Natural killer cell treated with Interleukin-12 subunit alpha and Interleukin-12 subunit beta and Interleukin-15 and Interleukin-18, amount 100 ng/mL, for 72 hours (primary cell): ENCODE data around the gene PHF21B. TPM values are rescaled to one million over a fixed set of nuclear protein-coding genes. Genes with fewer than 3 reads are reported as not detected.

Source experiments
- ATAC-seq, 2 donors: fragments of 150-1000 bp; cut with Tn5 transposase in 1 of 2; sonication (Bioruptor Pico), chemical (Tn5 transposase) in 1 of 2; 2 replicates each; pipeline ENCODE4 v1.10.0; 2021
- DNase-seq: peaks from one replicate; pipeline ENCODE4 v3.0.0; 2022; ENCODE audit warnings: low spot score
- H3K27ac Mint-ChIP-seq, 2 donors: 1 replicate in 1 of 2; 2 replicates in 1 of 2; pipeline ENCODE4 v1.8.0; 2022; ENCODE audit warnings: mixed read lengths in 2 of 2, mild to moderate bottlenecking in 1 of 2, moderate library complexity in 1 of 2
- H3K27me3 Mint-ChIP-seq, 2 donors: 1 replicate in 1 of 2; 2 replicates in 1 of 2; pipeline ENCODE4 v1.8.0; 2022; ENCODE audit warnings: mixed read lengths in 2 of 2
- H3K36me3 Mint-ChIP-seq: one replicate; pipeline ENCODE4 v1.8.0; 2022; ENCODE audit warnings: mixed read lengths
- H3K4me1 Mint-ChIP-seq, 2 donors: 1 replicate in 1 of 2; 2 replicates in 1 of 2; pipeline ENCODE4 v1.8.0; 2022; ENCODE audit warnings: low read depth in 2 of 2, mixed read lengths in 2 of 2, mild to moderate bottlenecking in 1 of 2
- H3K4me3 Mint-ChIP-seq: one replicate; pipeline ENCODE4 v1.8.0; 2022; ENCODE audit warnings: mixed read lengths
- H3K9me3 Mint-ChIP-seq: 2 replicates; pipeline ENCODE4 v1.8.0; 2022; ENCODE audit warnings: mixed read lengths
- total RNA-seq, 2 donors: library from RNA; stranded (reverse); gene quantifications; one replicate each; pipeline ENCODE4 v1.2.3, GENCODE V29; 2022

PHF21B gene
- total RNA-seq, 2 donors from 2014 or later, result 0.36 TPM; not detected in 1

DNA sequence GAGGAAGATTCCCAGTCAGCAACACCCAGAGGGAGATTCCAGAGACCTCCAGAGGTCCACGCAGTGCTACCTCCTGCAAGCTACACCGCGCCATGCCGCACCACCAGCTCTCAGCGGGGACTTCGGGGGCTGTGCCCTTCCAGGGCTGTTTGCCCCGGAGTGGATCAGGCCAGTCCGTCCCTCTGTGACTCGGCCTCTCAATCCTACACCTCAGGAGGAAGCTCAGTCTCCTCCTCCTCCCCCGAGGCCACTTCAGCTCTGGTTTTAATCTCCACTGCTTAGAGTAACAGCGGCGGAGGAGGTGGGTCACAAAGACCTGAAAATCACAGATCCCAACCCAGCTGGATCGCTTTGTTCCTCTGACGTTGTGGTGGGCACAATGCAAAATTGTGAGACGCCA, 68.6 kb downstream of the PHF21B start:
- H3K4me3 Mint-ChIP-seq, result no peak overlapping the region
- H3K27ac Mint-ChIP-seq, result no peak overlapping the region
- no peak for DNase-seq
- no peaks in the 10 kb centered on the region for H3K36me3 Mint-ChIP-seq
- H3K27me3 Mint-ChIP-seq, result no peaks in the 10 kb centered on the region
- no peaks in the 10 kb centered on the region for H3K4me1 Mint-ChIP-seq
- no peaks in the 10 kb centered on the region for H3K9me3 Mint-ChIP-seq
- ATAC-seq, result peak in 1 of 2 donors; percentile 11

DNA sequence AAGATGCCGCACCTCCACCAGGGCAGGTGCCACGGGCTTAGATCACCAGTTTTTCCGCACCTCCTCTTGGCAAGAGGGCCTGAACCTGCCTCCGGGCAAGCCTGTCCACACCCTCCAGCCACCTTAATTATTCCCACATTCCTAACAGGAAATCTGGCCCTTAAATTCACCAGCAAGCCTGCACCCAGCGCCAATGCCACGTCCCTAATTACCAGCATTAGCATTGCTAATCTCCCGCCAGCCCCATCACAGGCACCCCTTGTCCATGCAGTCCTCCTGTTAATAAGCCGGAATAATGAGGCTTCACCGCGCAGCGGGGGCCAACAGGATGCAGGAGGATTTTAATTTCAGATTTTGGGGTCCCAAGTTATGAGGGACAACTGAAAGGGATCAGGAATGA, 69.7 kb downstream of the PHF21B start:
- Mint-ChIP-seq H3K27me3 (no peaks in the 10 kb centered on the region), H3K36me3 (no peaks in the 10 kb centered on the region), H3K9me3 (no peaks in the 10 kb centered on the region), H3K4me1 (no peaks in the 10 kb centered on the region), H3K27ac (no peak overlapping the region), H3K4me3 (no peak overlapping the region)
- ATAC-seq, result no peak
- DNase-seq, result no peak

- DNase-seq (no peak), ATAC-seq (no peak)
- Mint-ChIP-seq H3K27ac (no peak overlapping the region), H3K36me3 (no peaks in the 10 kb centered on the region), H3K4me3 (no peak overlapping the region), H3K9me3 (no peaks in the 10 kb centered on the region), H3K4me1 (no peaks in the 10 kb centered on the region), H3K27me3 (no peaks in the 10 kb centered on the region)
Observed at GRCh38 chr22:44939451-44939850, 70.4 kb downstream of the PHF21B start.

DNA sequence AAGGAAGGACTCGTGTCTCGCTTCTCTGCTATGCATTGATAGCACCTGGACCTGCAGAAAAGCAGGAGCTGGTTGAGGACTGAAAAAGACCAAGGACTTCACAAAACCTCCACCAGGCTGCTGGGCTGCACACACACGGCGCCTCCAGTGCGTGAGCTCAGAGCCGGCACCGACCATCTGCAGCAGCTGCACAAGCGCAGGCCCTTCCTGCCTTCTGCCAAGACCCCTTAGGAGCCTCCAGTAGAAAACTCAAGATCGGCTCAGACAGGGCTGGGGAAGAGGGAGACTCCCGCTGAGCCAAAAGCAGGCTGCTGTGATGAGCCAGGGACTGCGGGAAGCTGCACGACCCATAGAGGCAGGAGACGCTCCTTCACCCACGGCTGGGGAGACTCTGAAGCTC, 70.9 kb downstream of the PHF21B start:
- no peak for ATAC-seq
- Mint-ChIP-seq H3K4me1 (no peaks in the 10 kb centered on the region), H3K36me3 (no peaks in the 10 kb centered on the region), H3K4me3 (no peak overlapping the region), H3K9me3 (no peaks in the 10 kb centered on the region), H3K27ac (no peak overlapping the region), H3K27me3 (no peaks in the 10 kb centered on the region)
- DNase-seq, result no peak

- no peaks in the 10 kb centered on the region for H3K36me3 Mint-ChIP-seq
Observed at GRCh38 chr22:44937216-44937615, 72.6 kb downstream of the PHF21B start.

GRCh38 chr22:44936201-44936600, 73.6 kb downstream of the PHF21B start:
- Mint-ChIP-seq H3K27ac (no peak overlapping the region), H3K4me1 (peaks cover 4% of the 10 kb centered on the region in 2 donors), H3K9me3 (no peaks in the 10 kb centered on the region), H3K4me3 (no peak overlapping the region), H3K27me3 (no peaks in the 10 kb centered on the region), H3K36me3 (no peaks in the 10 kb centered on the region)
- no peak for ATAC-seq
- no peak for DNase-seq

More at GRCh38 chr22:44937216-44937615, 72.6 kb downstream of the PHF21B start:
- H3K27me3 Mint-ChIP-seq, result no peaks in the 10 kb centered on the region
- H3K4me3 Mint-ChIP-seq, result no peak overlapping the region
- peaks cover 4% of the 10 kb centered on the region in 2 donors for H3K4me1 Mint-ChIP-seq
- no peaks in the 10 kb centered on the region for H3K9me3 Mint-ChIP-seq
- no peak overlapping the region for H3K27ac Mint-ChIP-seq
- DNase-seq (no peak), ATAC-seq (no peak)

GRCh38 chr22:44935724-44936123, 74.1 kb downstream of the PHF21B start:
- no peak for ATAC-seq
- H3K9me3 Mint-ChIP-seq, result no peaks in the 10 kb centered on the region
- no peaks in the 10 kb centered on the region for H3K36me3 Mint-ChIP-seq
- H3K27me3 Mint-ChIP-seq, result no peaks in the 10 kb centered on the region
- no peak for DNase-seq
- no peak overlapping the region for H3K27ac Mint-ChIP-seq
- H3K4me3 Mint-ChIP-seq, result no peak overlapping the region
- peaks cover 4% of the 10 kb centered on the region in 2 donors for H3K4me1 Mint-ChIP-seq

GRCh38 chr22:44934454-44934735, 75.4 kb downstream of the PHF21B start:
- Mint-ChIP-seq H3K27ac (no peak overlapping the region), H3K27me3 (no peaks in the 10 kb centered on the region), H3K4me3 (no peak overlapping the region), H3K4me1 (peaks cover 4% of the 10 kb centered on the region in 2 donors), H3K36me3 (no peaks in the 10 kb centered on the region), H3K9me3 (no peaks in the 10 kb centered on the region)
- DNase-seq, result no peak
- no peak for ATAC-seq

- no peak for DNase-seq
- Mint-ChIP-seq H3K27ac (no peak overlapping the region), H3K4me1 (peaks cover 4% of the 10 kb centered on the region in 2 donors), H3K4me3 (no peak overlapping the region), H3K9me3 (no peaks in the 10 kb centered on the region), H3K27me3 (no peaks in the 10 kb centered on the region), H3K36me3 (no peaks in the 10 kb centered on the region)
- ATAC-seq, result no peak
Observed at GRCh38 chr22:44933666-44934453, 75.9 kb downstream of the PHF21B start.

GRCh38 chr22:44932493-44932892, 77.3 kb downstream of the PHF21B start:
- H3K9me3 Mint-ChIP-seq, result no peaks in the 10 kb centered on the region
- DNase-seq (no peak), ATAC-seq (no peak)
- peaks cover 0 to 2% of the 10 kb centered on the region in 2 donors for H3K27me3 Mint-ChIP-seq
- no peaks in the 10 kb centered on the region for H3K36me3 Mint-ChIP-seq
- peaks cover 4% of the 10 kb centered on the region in 2 donors for H3K4me1 Mint-ChIP-seq
- H3K4me3 Mint-ChIP-seq, result no peak overlapping the region
- no peak overlapping the region for H3K27ac Mint-ChIP-seq

DNA sequence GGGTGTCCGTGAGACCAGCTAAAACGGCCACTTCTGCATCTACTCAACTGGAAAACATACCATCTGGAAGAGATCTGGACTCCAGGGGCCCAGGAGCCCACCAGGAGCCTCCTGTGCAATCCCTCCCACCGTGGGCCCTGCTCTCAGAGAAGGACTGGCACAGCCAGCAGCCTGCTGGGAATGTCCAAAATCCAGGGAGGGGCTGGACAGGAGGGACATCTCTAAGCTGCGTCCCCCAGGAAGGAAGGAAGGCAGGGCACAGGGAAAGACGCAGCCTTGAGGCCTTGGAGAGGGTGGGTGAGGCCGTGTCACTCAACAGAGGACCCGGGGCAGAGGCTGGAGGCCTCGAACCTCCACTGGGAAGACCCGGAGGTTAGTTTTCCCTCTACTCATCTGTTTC, 78.0 kb downstream of the PHF21B start:
- H3K27ac Mint-ChIP-seq, result no peak overlapping the region
- no peaks in the 10 kb centered on the region for H3K36me3 Mint-ChIP-seq

GRCh38 chr22:44931077-44931540, 78.7 kb downstream of the PHF21B start:
- Mint-ChIP-seq H3K27me3 (peaks cover 0 to 3% of the 10 kb centered on the region in 2 donors), H3K4me1 (peaks cover 4% of the 10 kb centered on the region in 2 donors), H3K9me3 (no peaks in the 10 kb centered on the region), H3K36me3 (no peaks in the 10 kb centered on the region), H3K4me3 (no peak overlapping the region), H3K27ac (no peak overlapping the region)
- no peak for ATAC-seq
- DNase-seq, result no peak

More for the DNA sequence above, 78.0 kb downstream of the PHF21B start:
- Mint-ChIP-seq H3K4me3 (no peak overlapping the region), H3K27me3 (peaks cover 0 to 3% of the 10 kb centered on the region in 2 donors), H3K4me1 (peaks cover 4% of the 10 kb centered on the region in 2 donors), H3K9me3 (no peaks in the 10 kb centered on the region)
- DNase-seq (no peak), ATAC-seq (no peak)

DNA sequence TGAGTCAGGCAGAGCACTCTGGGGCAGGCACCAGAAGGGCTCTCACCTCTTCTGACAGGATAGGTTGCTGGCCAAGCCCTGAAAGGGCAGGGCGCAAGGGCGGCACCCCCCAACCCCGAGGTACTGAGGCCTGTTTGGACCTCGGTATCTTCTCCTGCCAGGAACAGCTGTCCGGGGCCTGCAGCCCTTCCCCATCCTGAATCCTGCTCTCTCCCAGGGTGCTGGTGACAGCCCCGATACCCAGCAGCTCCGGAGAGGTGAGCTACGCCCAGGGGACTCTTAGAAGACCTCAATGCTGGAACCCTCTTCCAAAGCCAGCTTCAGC, 79.1 kb downstream of the PHF21B start:
- Mint-ChIP-seq H3K9me3 (no peaks in the 10 kb centered on the region), H3K36me3 (no peaks in the 10 kb centered on the region), H3K27me3 (peaks cover 0 to 3% of the 10 kb centered on the region in 2 donors), H3K4me3 (no peak overlapping the region), H3K27ac (no peak overlapping the region), H3K4me1 (peaks cover 4% of the 10 kb centered on the region in 2 donors)
- DNase-seq (no peak), ATAC-seq (no peak)

- Mint-ChIP-seq H3K36me3 (no peaks in the 10 kb centered on the region), H3K9me3 (no peaks in the 10 kb centered on the region), H3K27ac (no peak overlapping the region), H3K27me3 (peaks cover under 1 to 3% of the 10 kb centered on the region in 2 donors), H3K4me1 (peaks cover 4% of the 10 kb centered on the region in 2 donors), H3K4me3 (no peak overlapping the region)
- DNase-seq (no peak), ATAC-seq (no peak)
Observed at GRCh38 chr22:44930016-44930710, 79.6 kb downstream of the PHF21B start.
